GM12878 (cell line): Measurements from ENCODE around the gene HMGN4. TPM values are rescaled to one million over a fixed set of nuclear protein-coding genes. Genes with fewer than 3 reads are reported as not detected.

Experiments used
- ATAC-seq: fragments of 200-7000 bp; cut with Tn5 transposase; 3 replicates; pipeline ENCODE4 v1.9.1; 2020; ENCODE audit warnings: mild to moderate bottlenecking, moderate library complexity
- BruUV-seq: library from RNA; stranded (reverse); fragments of 400-500 nt; replicated peaks from 2 replicates; lab custom pipeline; 2021; lab: Mats Ljungman, UMichigan
- CTCF ChIA-PET: fragments of 300-600 bp; sonication (Branson Sonifier 250); formaldehyde crosslinking; extraction: SDS; loops from one replicate; lab custom pipeline; 2021; ENCODE audit warnings: inconsistent platforms; lab: Yijun Ruan, JAX
- POLR2A ChIA-PET: fragments of 350-600 bp; formaldehyde crosslinking; extraction: SDS; loops from one replicate; lab custom pipeline; 2021; ENCODE audit warnings: inconsistent platforms; lab: Charles Lee
- RAD21 ChIA-PET: fragments of 300-600 bp; sonication (Branson Sonifier 250); formaldehyde crosslinking; loops from one replicate; lab custom pipeline; 2023; ENCODE audit warnings: antibody characterized with exemption; ENCODE audit not compliant: unreplicated experiment; lab: Charles Lee
- SMC1A ChIA-PET: fragments of 300-600 bp; sonication (Branson Sonifier 250); formaldehyde crosslinking; loops from one replicate; lab custom pipeline; 2023; ENCODE audit not compliant: unreplicated experiment, uncharacterized antibody; lab: Charles Lee
- DNase-seq: peaks from one replicate; pipeline ENCODE4 v3.0.0-alpha.2; 2011; ENCODE audit warnings: low read depth, low spot score
- FAIRE-seq: peaks from 3 replicates; lab custom pipeline; 2011; peaks lifted over from hg19 to GRCh38; lab: Jason Lieb, UNC
- H2AFZ ChIP-seq: 2 replicates; pipeline ENCODE4 v1.6.0; 2011; ENCODE audit warnings: low read depth, low read length, control low read depth; ENCODE audit not compliant: control insufficient read depth
- H3K27ac ChIP-seq: 2 replicates; pipeline ENCODE4 v1.5.1; 2011; ENCODE audit warnings: control low read depth; ENCODE audit not compliant: control insufficient read depth, insufficient read depth
- H3K27me3 ChIP-seq, 2 experiments: replicated peaks in 1 of 2; 2 replicates each; pipeline versions ENCODE4 v1.6.0 to v1.6.1; 2011; ENCODE audit warnings: low read length in 1 of 2; ENCODE audit not compliant: control insufficient read depth in 2 of 2, insufficient read depth in 2 of 2
- H3K36me3 ChIP-seq, 2 experiments: 2 replicates each; pipeline ENCODE4 v1.5.1; 2011; ENCODE audit warnings: low read length in 1 of 2; ENCODE audit not compliant: control insufficient read depth in 2 of 2, insufficient read depth in 2 of 2
- H3K4me1 ChIP-seq: 2 replicates; pipeline ENCODE4 v1.6.1; 2011; ENCODE audit warnings: mild to moderate bottlenecking, low read length, moderate library complexity, mixed read lengths; ENCODE audit not compliant: control insufficient read depth, insufficient read depth
- H3K4me2 ChIP-seq: 2 replicates; pipeline ENCODE4 v1.6.0; 2011; ENCODE audit warnings: control low read depth; ENCODE audit not compliant: control insufficient read depth, insufficient read depth
- H3K4me3 ChIP-seq: fragments of 200-600 bp; sonication (generic); 2 replicates; pipeline ENCODE4 v1.5.1; 2016
- H3K79me2 ChIP-seq: 2 replicates; pipeline ENCODE4 v1.6.0; 2011; ENCODE audit warnings: low read length; ENCODE audit not compliant: control insufficient read depth, insufficient read depth
- H3K9ac ChIP-seq: 2 replicates; pipeline ENCODE4 v1.8.0; 2011; ENCODE audit warnings: low read length, control low read depth, mixed read lengths; ENCODE audit not compliant: control insufficient read depth, insufficient read depth
- H3K9me3 ChIP-seq: replicated peaks from 3 replicates; pipeline ENCODE4 v1.5.1; 2011; ENCODE audit warnings: mild to moderate bottlenecking, low read length; ENCODE audit not compliant: control insufficient read depth, insufficient read depth
- H4K20me1 ChIP-seq: 2 replicates; pipeline ENCODE4 v1.6.0; 2011; ENCODE audit not compliant: control insufficient read depth, insufficient read depth
- CHD2 ChIP-seq: IDR thresholded peaks from 2 replicates; pipeline ENCODE4 v1.6.1; 2011; ENCODE audit warnings: low read depth, low read length, improper control_type of control experiment, borderline replicate concordance
- CREM ChIP-seq: IDR thresholded peaks from 2 replicates; pipeline ENCODE4 v1.6.1; 2014; ENCODE audit warnings: antibody characterized with exemption, low read depth
- E4F1 ChIP-seq: fragments of 450-650 bp; IDR thresholded peaks from 2 replicates; pipeline ENCODE4 v1.6.1; 2018; ENCODE audit warnings: borderline replicate concordance, mild to moderate bottlenecking; ENCODE audit not compliant: partially characterized antibody
- MEF2B ChIP-seq: fragments of 450-650 bp; IDR thresholded peaks from 2 replicates; pipeline ENCODE4 v1.6.1; 2018; ENCODE audit warnings: mild to moderate bottlenecking, moderate library complexity; ENCODE audit not compliant: partially characterized antibody, poor library complexity, severe bottlenecking
- NFYA ChIP-seq: IDR thresholded peaks from 2 replicates; pipeline ENCODE4 v1.6.1; 2011; ENCODE audit warnings: low read depth, mild to moderate bottlenecking, low read length, improper control_type of control experiment, borderline replicate concordance
- NRF1 ChIP-seq: conservative IDR thresholded peaks from 2 replicates; pipeline ENCODE4 v1.6.1; 2011; ENCODE audit warnings: mild to moderate bottlenecking, low read depth, low read length, improper control_type of control experiment
- PBX3 ChIP-seq: IDR thresholded peaks from 2 replicates; pipeline ENCODE4 v1.6.1; 2011; ENCODE audit warnings: mild to moderate bottlenecking, low read depth, low read length, moderate library complexity; ENCODE audit not compliant: insufficient replicate concordance
- RELB ChIP-seq: fragments of 450-650 bp; IDR thresholded peaks from 2 replicates; pipeline ENCODE4 v1.6.1; 2017; ENCODE audit warnings: low read depth, mild to moderate bottlenecking, moderate library complexity
- YBX1 ChIP-seq: fragments of 450-650 bp; IDR thresholded peaks from 2 replicates; pipeline ENCODE4 v1.6.1; 2016; ENCODE audit warnings: antibody characterized with exemption
- ZNF687 ChIP-seq: fragments of 450-650 bp; IDR thresholded peaks from 2 replicates; pipeline ENCODE4 v1.6.1; 2017; ENCODE audit warnings: mild to moderate bottlenecking, moderate library complexity
- WGBS: methylation state at CpG from one replicate; pipeline ENCODE4 v1.1.6; 2016; ENCODE audit warnings: low lambda C conversion rate; ENCODE audit not compliant: insufficient replicate concordance, insufficient coverage; ENCODE audit errors: missing lambda C conversion rate; 5-methylcytosine and 5-hydroxymethylcytosine counted together
- in situ Hi-C: fragments of 300-500 bp; cut with MboI; formaldehyde crosslinking; loops from 9 replicates; pipeline ENCODE4 v1.14.3; 2018; ENCODE audit warnings: mixed read lengths
- intact Hi-C: fragments of 100-400 bp; cut with micrococcal nuclease; formaldehyde crosslinking; loops from one replicate; pipeline ENCODE4 v1.14.2; 2022; ENCODE audit not compliant: unreplicated experiment
- polyA plus RNA-seq, 11 experiments: library from polyadenylated mRNA; depleted of rRNA in 4 of 11; unstranded in 6 of 11; stranded (reverse) in 5 of 11; fragments of >200 nt; fragmentation: Nextera tagmentation in 4 of 11; fragmentation: Illumina TruSeq in 1 of 11; extraction: Ambion mirVana in 4 of 11; extraction: Trizol in 1 of 11; gene quantifications; 1 replicate in 1 of 11; 2 replicates in 10 of 11; pipeline versions ENCODE4 v1.2.1 to v1.2.3, GENCODE V29; 2011 to 2016; ENCODE audit warnings: inconsistent platforms in 2 of 11, missing spikeins in 2 of 11, low read depth in 1 of 11
- total RNA-seq, 4 experiments: library from RNA; depleted of rRNA in 3 of 4; stranded (reverse); fragments of >200 nt in 3 of 4; fragmentation: Illumina TruSeq in 1 of 4; extraction: Trizol in 1 of 4; gene quantifications; 2 replicates each; pipeline versions ENCODE4 v1.2.1 to v1.2.3, GENCODE V29; 2013 to 2021

HMGN4 gene
- total and polyA plus RNA-seq, 10 of the 15 experiments (the other 5 are each of a cell fraction or from before 2014, with no cell fraction given): 26.7 to 99.1 (median 76.7) TPM

- H3K9ac ChIP-seq: no peak overlapping the region
- DNase-seq: no peak
- TF ChIP-seq CREM (no peak), MEF2B (no peak), NFYA (no peak), YBX1 (no peak), NRF1 (no peak), PBX3 (no peak), RELB (no peak), CHD2 (no peak), ZNF687 (no peak), E4F1 (no peak)
- TF ChIP-seq, all 136 proteins: peak for 0
- no TSS peak for BruUV-seq
- ATAC-seq (no peak), FAIRE-seq (no peak)
- no peaks in the 10 kb centered on the region for H3K79me2 ChIP-seq
- H3K27me3 ChIP-seq: no peaks in the 10 kb centered on the region
- no peaks in the 10 kb centered on the region for H3K9me3 ChIP-seq
- CTCF ChIA-PET: interaction anchor here (0.6 to 2.0 kb wide), 6 partner anchors 20 to 190 kb away, joined by 3 to 9 read pairs (median 6); no protein-coding TSS in a partner anchor
- in situ Hi-C loops: no loop called here
- SMC1A ChIA-PET: interaction anchor here (1.2 to 2.6 kb wide), 10 partner anchors 8 to 207 kb away, joined by 3 to 28 read pairs (median 6); no protein-coding TSS in a partner anchor
- H3K27ac ChIP-seq: no peak overlapping the region
- intact Hi-C loops: loop anchor here (1.0 kb wide), 1 partner anchor 11 kb away; no protein-coding TSS in a partner anchor
- no peak overlapping the region for H3K4me3 ChIP-seq
- WGBS: 100% methylated on average over 1 of the region's 1 CpG
- no peak overlapping the region for H3K4me2 ChIP-seq
- RAD21 ChIA-PET: interaction anchor here (1.0 to 3.2 kb wide), 4 partner anchors 11 to 209 kb away, joined by 4 to 16 read pairs (median 10); no protein-coding TSS in a partner anchor
- peaks cover 17% of the 10 kb centered on the region for H3K4me1 ChIP-seq
- POLR2A ChIA-PET: interaction anchor here (0.6 to 3.0 kb wide), 5 partner anchors 12 to 1907 kb away, joined by 3 to 16 read pairs (median 3); no protein-coding TSS in a partner anchor
- H2AFZ ChIP-seq: no peak overlapping the region
- H3K36me3 ChIP-seq: no peaks in the 10 kb centered on the region
- H4K20me1 ChIP-seq: no peaks in the 10 kb centered on the region
These were observed 6.3 kb upstream of the HMGN4 start for GRCh38 chr6:26531897-26532296.
